Mucosa of descending colon (tissue), 3 donors: ENCODE data around the gene EDN3. TPM values are rescaled to one million over a fixed set of nuclear protein-coding genes. Genes with fewer than 3 reads are reported as not detected.

ENCODE experiments used
- ATAC-seq: fragments of 200-7000 bp; cut with Tn5 transposase; one replicate; pipeline ENCODE4 v1.9.1; 2020; ENCODE audit warnings: mild to moderate bottlenecking, moderate library complexity
- DNase-seq, 3 donors: peaks; one replicate each; pipeline ENCODE4 v3.0.0-alpha.2; 2020
- H3K36me3 ChIP-seq: fragments of 200-600 bp; one replicate; pipeline ENCODE4 v1.8.0; 2021; ENCODE audit warnings: low read depth, mild to moderate bottlenecking
- H3K4me1 ChIP-seq: fragments of 200-600 bp; one replicate; pipeline ENCODE4 v1.8.0; 2021; ENCODE audit warnings: low read depth, mild to moderate bottlenecking
- H3K4me3 ChIP-seq: fragments of 200-600 bp; one replicate; pipeline ENCODE4 v1.8.0; 2021; ENCODE audit warnings: mild to moderate bottlenecking
- H3K9me3 ChIP-seq: fragments of 200-600 bp; one replicate; pipeline ENCODE4 v1.8.0; 2021; ENCODE audit warnings: mild to moderate bottlenecking
- CTCF ChIP-seq: fragments of 200-600 bp; IDR thresholded peaks from one replicate; pipeline ENCODE4 v1.8.0; 2022; ENCODE audit warnings: antibody characterized with exemption, mild to moderate bottlenecking
- intact Hi-C, 2 donors: fragments of 100-400 bp; cut with DNase I in 1 of 2; cut with micrococcal nuclease in 1 of 2; formaldehyde crosslinking; loops; one replicate each; pipeline versions ENCODE4 v1.11.0 to v1.11.1; 2022; cut with DNase I, micrococcal nuclease
- total RNA-seq, 3 donors: library from RNA; stranded (reverse); fragmentation: NEBNext Ultra II Directional in 2 of 3; extraction: Animal tissue kit (Norgen Biotek cat#: 25700) in 2 of 3; gene quantifications; one replicate each; pipeline versions ENCODE4 v1.2.1 to v1.2.4, GENCODE V29; 2021 to 2023
- donor health status: DM: no; HTN: no; CAD: no; lungs with moderate emphysema.
- donor health status: DM: no; HTN: no; CAD: no.
- donor health status: DM: no; HTN: yes; CAD: no.

The EDN3 gene
- total RNA-seq, 3 donors from 2014 or later, result 34.3 to 80.4 (median 51.1) TPM

GRCh38 chr20:59328071-59328470 lies 27.7 kb downstream of the EDN3 start:
- no peak for DNase-seq
- H3K9me3 ChIP-seq, result no peaks in the 10 kb centered on the region
- TF ChIP-seq CTCF, result no peak
- no peak for ATAC-seq
- H3K4me3 ChIP-seq, result no peak overlapping the region
- peaks cover 17% of the 10 kb centered on the region for H3K4me1 ChIP-seq
- intact Hi-C loops, result no loop called here
- H3K36me3 ChIP-seq, result no peaks in the 10 kb centered on the region

GRCh38 chr20:59331721-59332329 lies 31.4 kb downstream of the EDN3 start:
- H3K9me3 ChIP-seq, result no peaks in the 10 kb centered on the region
- intact Hi-C loops, result no loop called here
- ATAC-seq (no peak), DNase-seq (no peak)
- H3K4me1 ChIP-seq, result peaks cover 21% of the 10 kb centered on the region
- H3K36me3 ChIP-seq, result no peaks in the 10 kb centered on the region
- no peak overlapping the region for H3K4me3 ChIP-seq
- no peak for TF ChIP-seq CTCF

GRCh38 chr20:59333260-59333845 lies 32.9 kb downstream of the EDN3 start:
- Histone ChIP-seq H3K36me3 (no peaks in the 10 kb centered on the region), H3K9me3 (no peaks in the 10 kb centered on the region), H3K4me1 (peaks cover 21% of the 10 kb centered on the region), H3K4me3 (no peak overlapping the region)
- intact Hi-C loops, result no loop called here
- TF ChIP-seq CTCF, result no peak
- DNase-seq, result peak in 2 of 3 donors; percentile 57 to 63
- ATAC-seq, result peak; percentile 93

GRCh38 chr20:59333951-59334350 lies 33.5 kb downstream of the EDN3 start:
- ATAC-seq (peak; percentile 56), DNase-seq (peak in 2 of 3 donors; percentile 73 to 86)
- no peak overlapping the region for H3K4me3 ChIP-seq
- H3K36me3 ChIP-seq, result no peaks in the 10 kb centered on the region
- no peaks in the 10 kb centered on the region for H3K9me3 ChIP-seq
- intact Hi-C loops, result no loop called here
- peaks cover 21% of the 10 kb centered on the region for H3K4me1 ChIP-seq
- no peak for TF ChIP-seq CTCF

GRCh38 chr20:59334651-59335300 lies 34.4 kb downstream of the EDN3 start:
- Histone ChIP-seq H3K36me3 (no peaks in the 10 kb centered on the region), H3K4me1 (peaks cover 21% of the 10 kb centered on the region), H3K9me3 (no peaks in the 10 kb centered on the region), H3K4me3 (no peak overlapping the region)
- TF ChIP-seq CTCF, result no peak
- no peak for DNase-seq
- no peak for ATAC-seq
- intact Hi-C loops, result no loop called here
